HCT116 (cell line): Measurements from ENCODE around the gene ARHGEF17. TPM values are rescaled to one million over a fixed set of nuclear protein-coding genes. Genes with fewer than 3 reads are reported as not detected.

Experiments used
- ATAC-seq: fragments of 200-7000 bp; cut with Tn5 transposase; 2 replicates; pipeline ENCODE4 v1.9.1; 2020; ENCODE audit warnings: mild to moderate bottlenecking, moderate library complexity
- BruUV-seq: library from RNA; stranded (reverse); fragments of 400-500 nt; replicated peaks from 2 replicates; lab custom pipeline; 2021; lab: Mats Ljungman, UMichigan
- CTCF ChIA-PET: fragments of 300-600 bp; sonication (Branson Sonifier 250); formaldehyde crosslinking; loops from one replicate; lab custom pipeline; 2021; ENCODE audit warnings: antibody characterized with exemption; lab: Charles Lee
- POLR2A ChIA-PET: fragments of 300-600, 350-600 bp; sonication (Branson Sonifier 250); formaldehyde crosslinking; loops from one replicate; lab custom pipeline; 2021; ENCODE audit warnings: antibody characterized with exemption; lab: Charles Lee
- RAD21 ChIA-PET, 2 experiments: fragments of 300-600 bp; sonication (Branson Sonifier 250); formaldehyde crosslinking; loops; one replicate each; lab custom pipeline; 2023; ENCODE audit warnings: low total read pairs in 2 of 2; ENCODE audit not compliant: uncharacterized antibody in 2 of 2, unreplicated experiment in 2 of 2, low non-redundant PET in 1 of 2; lab: Charles Lee
- DNase-seq: peaks from one replicate; pipeline ENCODE4 v3.0.0-alpha.2; 2010; ENCODE audit warnings: low read depth, low spot score
- H2AFZ ChIP-seq: fragments of 200-600 bp; shearing (Covaris generic), sonication (generic); 2 replicates; pipeline ENCODE4 v1.6.1; 2017; ENCODE audit warnings: low read depth, mixed run types, mixed read lengths, antibody characterized with exemption, low read length; ENCODE audit not compliant: poor library complexity, severe bottlenecking
- H3K27ac ChIP-seq: 2 replicates; pipeline ENCODE4 v1.5.1; 2012; ENCODE audit warnings: low read depth, low read length
- H3K27me3 ChIP-seq: fragments of 200-600 bp; sonication (generic); 2 replicates; pipeline ENCODE4 v1.6.1; 2016; ENCODE audit warnings: mixed run types, low read length, mixed read lengths; ENCODE audit not compliant: insufficient read depth
- H3K36me3 ChIP-seq, 2 experiments: fragments of 200-500 bp in 1 of 2; fragments of 200-600 bp in 1 of 2; sonication (Bioruptor generic) in 1 of 2; sonication (generic) in 1 of 2; 2 replicates each; pipeline versions ENCODE4 v1.5.1 to v1.6.1; 2014 to 2016; ENCODE audit warnings: low read length in 2 of 2, inconsistent platforms in 1 of 2, mixed read lengths in 1 of 2, mixed run types in 1 of 2; ENCODE audit not compliant: insufficient read depth in 2 of 2, control insufficient read depth in 1 of 2
- H3K4me1 ChIP-seq, 2 experiments: fragments of 200-600 bp in 1 of 2; sonication (generic) in 1 of 2; 2 replicates each; pipeline versions ENCODE4 v1.5.1 to v1.6.1; 2012 to 2017; ENCODE audit warnings: low read length in 2 of 2, inconsistent platforms in 1 of 2, mild to moderate bottlenecking in 1 of 2, mixed read lengths in 1 of 2, mixed run types in 1 of 2, moderate library complexity in 1 of 2; ENCODE audit not compliant: insufficient read depth in 2 of 2, control insufficient read depth in 1 of 2
- H3K4me2 ChIP-seq: fragments of 200-600 bp; sonication (generic); 2 replicates; pipeline ENCODE4 v1.6.1; 2017; ENCODE audit warnings: mixed run types, low read length, mixed read lengths
- H3K4me3 ChIP-seq, 2 experiments: fragments of 200-600 bp in 1 of 2; sonication (generic) in 1 of 2; replicated peaks in 1 of 2; 2 replicates each; pipeline ENCODE4 v1.5.1; 2011 to 2016; ENCODE audit warnings: low read length in 2 of 2, control low read depth in 1 of 2, low read depth in 1 of 2, mild to moderate bottlenecking in 1 of 2, mixed read lengths in 1 of 2, mixed run types in 1 of 2
- H3K79me2 ChIP-seq: fragments of 200-600 bp; sonication (generic); 2 replicates; pipeline ENCODE4 v1.6.1; 2017; ENCODE audit warnings: mild to moderate bottlenecking, mixed run types, low read length, moderate library complexity, mixed read lengths; ENCODE audit not compliant: insufficient read depth
- H3K9ac ChIP-seq: fragments of 200-600 bp; sonication (generic); 2 replicates; pipeline ENCODE4 v1.6.1; 2016; ENCODE audit warnings: low read length, mixed read lengths
- H3K9me2 ChIP-seq: fragments of 200-600 bp; sonication (generic), shearing (Covaris generic); 2 replicates; pipeline ENCODE4 v1.6.1; 2017; ENCODE audit warnings: mixed run types, mild to moderate bottlenecking, moderate library complexity; ENCODE audit not compliant: insufficient read depth
- H3K9me3 ChIP-seq, 2 experiments: fragments of 200-500 bp in 1 of 2; fragments of 200-600 bp in 1 of 2; sonication (Bioruptor generic) in 1 of 2; sonication (generic) in 1 of 2; 2 replicates each; pipeline ENCODE4 v1.6.1; 2014 to 2017; ENCODE audit warnings: low read length in 2 of 2, mixed read lengths in 2 of 2, inconsistent platforms in 1 of 2, low read depth in 1 of 2, mild to moderate bottlenecking in 1 of 2, mixed run types in 1 of 2, moderate library complexity in 1 of 2; ENCODE audit not compliant: control insufficient read depth in 1 of 2, insufficient read depth in 1 of 2
- H4K20me1 ChIP-seq: fragments of 200-600 bp; sonication (generic), shearing (Covaris generic); 2 replicates; pipeline ENCODE4 v1.6.1; 2017; ENCODE audit warnings: mixed run types, mild to moderate bottlenecking, moderate library complexity; ENCODE audit not compliant: insufficient read depth
- CEBPB ChIP-seq: IDR thresholded peaks from 2 replicates; pipeline ENCODE4 v1.6.1; 2012; ENCODE audit warnings: low read depth
- EGR1 ChIP-seq: IDR thresholded peaks from 2 replicates; pipeline ENCODE4 v1.6.1; 2012; ENCODE audit warnings: low read depth
- EZH2phosphoT487 ChIP-seq: fragments of 200-600 bp; IDR thresholded peaks from 2 replicates; pipeline ENCODE4 v1.6.1; 2018; ENCODE audit warnings: antibody characterized with exemption, borderline replicate concordance
- POLR2AphosphoS5 ChIP-seq: IDR thresholded peaks from 2 replicates; pipeline ENCODE4 v1.6.1; 2011; ENCODE audit warnings: mild to moderate bottlenecking, low read depth, low read length, moderate library complexity
- TCF7L2 ChIP-seq: IDR thresholded peaks from 2 replicates; pipeline ENCODE4 v1.7.0; 2011; ENCODE audit warnings: borderline replicate concordance, inconsistent platforms; ENCODE audit not compliant: insufficient read depth, insufficient read length; ENCODE audit errors: extremely low read depth
- intact Hi-C: fragments of 100-400 bp; cut with micrococcal nuclease; formaldehyde crosslinking; loops from 2 replicates; pipeline ENCODE4 v1.10.0; 2022
- total RNA-seq: library from RNA; stranded (reverse); gene quantifications from one replicate; pipeline ENCODE4 v1.2.1, GENCODE V29; 2021; ENCODE audit not compliant: unreplicated experiment
- TF ChIP-seq, protein P1 (sequence below): IDR thresholded peaks from 2 replicates; pipeline ENCODE4 v1.6.1; 2012
- TF ChIP-seq, protein P2 (sequence below), 3 experiments: fragments of 200-600 bp in 1 of 3; sonication (generic) in 1 of 3; IDR thresholded peaks in 2 of 3; conservative IDR thresholded peaks in 1 of 3; 2 replicates each; pipeline ENCODE4 v1.5.1; 2012 to 2017; ENCODE audit warnings: low read depth in 2 of 3, low read length in 2 of 3, antibody characterized with exemption in 1 of 3, borderline replicate concordance in 1 of 3, control low read depth in 1 of 3, mild to moderate bottlenecking in 1 of 3, mixed read lengths in 1 of 3, mixed run types in 1 of 3, moderate library complexity in 1 of 3; ENCODE audit not compliant: insufficient read depth in 1 of 3
- TF ChIP-seq, protein P3 (sequence below): IDR thresholded peaks from 2 replicates; pipeline ENCODE4 v1.6.1; 2012; ENCODE audit warnings: low read depth

The ARHGEF17 gene
- total RNA-seq, 1 experiment from 2014 or later, result 18.2 TPM

DNA sequence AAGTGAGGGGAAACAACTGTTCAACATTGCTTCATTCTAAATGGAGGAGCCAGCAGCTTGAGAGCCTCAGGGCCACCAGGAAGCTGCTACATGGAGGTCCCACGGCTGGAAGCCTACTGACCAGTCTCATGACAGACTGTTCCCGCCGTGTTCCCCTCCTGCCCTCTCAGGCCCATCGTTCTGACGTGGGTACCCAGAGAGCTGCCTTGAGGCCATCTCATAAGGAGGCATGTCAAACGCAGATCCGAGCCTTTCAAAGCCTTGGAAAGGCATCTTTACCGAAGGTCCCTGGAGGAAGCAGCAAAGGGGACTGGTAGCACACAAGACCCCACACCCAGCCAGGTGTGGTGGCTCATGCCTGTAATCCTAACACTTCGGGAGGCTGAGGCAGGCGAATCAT lies 8.3 kb upstream of the ARHGEF17 start:
- CTCF ChIA-PET, result interaction anchor here (2.7 kb wide), 1 partner anchor 35 kb away, joined by 13 read pairs; no protein-coding TSS in a partner anchor
- no peak overlapping the region for H3K4me2 ChIP-seq
- no peaks in the 10 kb centered on the region for H3K9me3 ChIP-seq
- no peak overlapping the region for H3K9ac ChIP-seq
- H3K27ac ChIP-seq, result no peak overlapping the region
- no peaks in the 10 kb centered on the region for H3K79me2 ChIP-seq
- no peak for DNase-seq
- H3K9me2 ChIP-seq, result no peaks in the 10 kb centered on the region
- RAD21 ChIA-PET, result no interaction called here
- no peaks in the 10 kb centered on the region for H4K20me1 ChIP-seq
- H3K4me1 ChIP-seq, result peaks cover 0 to 7% of the 10 kb centered on the region in 2 experiments; a peak in 2 of 4 replicates
- intact Hi-C loops, result no loop called here
- no peaks in the 10 kb centered on the region for H3K36me3 ChIP-seq
- TF ChIP-seq CEBPB, result no peak
- TF ChIP-seq, protein P1, sequence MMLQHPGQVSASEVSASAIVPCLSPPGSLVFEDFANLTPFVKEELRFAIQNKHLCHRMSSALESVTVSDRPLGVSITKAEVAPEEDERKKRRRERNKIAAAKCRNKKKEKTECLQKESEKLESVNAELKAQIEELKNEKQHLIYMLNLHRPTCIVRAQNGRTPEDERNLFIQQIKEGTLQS, result no peak
- no peak for TF ChIP-seq POLR2AphosphoS5
- TF ChIP-seq EZH2phosphoT487, result no peak
- no peak for TF ChIP-seq EGR1
- TF ChIP-seq TCF7L2, result no peak
- TF ChIP-seq, all 23 proteins: peak for 0
- Histone ChIP-seq H3K4me3 (no peak overlapping the region), H3K27me3 (no peaks in the 10 kb centered on the region), H2AFZ (no peak overlapping the region)
- ATAC-seq, result no peak
- no TSS peak for BruUV-seq
- POLR2A ChIA-PET, result interaction anchor here (1.0 kb wide), 1 partner anchor 8 kb away, joined by 4 read pairs; no protein-coding TSS in a partner anchor

DNA sequence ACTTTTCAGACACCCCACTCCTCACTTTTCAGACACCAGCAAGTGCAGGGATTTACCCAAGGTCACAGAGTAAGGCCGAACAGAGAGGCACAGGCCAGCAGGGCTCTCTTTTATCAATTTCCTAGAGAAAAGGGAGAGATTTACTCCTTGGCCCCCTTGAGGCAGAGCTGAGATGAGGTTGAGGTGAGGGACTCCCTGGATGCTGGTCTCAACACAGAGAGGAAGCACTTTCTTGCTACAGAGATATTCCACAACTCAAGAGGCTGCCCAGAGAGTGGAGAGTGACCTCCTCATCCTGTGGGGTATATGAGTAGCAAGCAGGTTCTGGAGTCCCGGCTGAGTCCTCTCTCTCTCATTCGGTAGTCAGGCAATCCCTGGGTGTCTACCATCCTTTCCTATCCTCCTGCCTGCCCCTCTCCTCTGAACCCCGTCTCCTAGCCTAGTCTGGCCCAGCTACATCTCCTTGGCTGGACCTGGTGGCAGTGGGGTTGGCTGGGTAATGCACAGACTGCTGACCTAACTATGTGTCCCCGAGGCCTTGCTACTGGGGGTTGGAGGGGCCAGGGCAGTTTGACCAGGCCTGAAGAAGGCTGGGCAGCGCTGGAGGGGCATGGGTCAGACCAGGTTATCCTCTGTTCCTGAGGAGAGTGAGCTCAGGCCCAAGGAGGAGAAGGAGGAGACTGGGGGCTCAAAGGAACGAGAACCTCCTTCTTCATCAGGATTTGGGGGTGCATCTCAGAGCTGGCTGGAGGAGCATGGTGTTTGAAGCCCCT lies 1.8 kb upstream of the ARHGEF17 start:
- TF ChIP-seq, protein P2, sequence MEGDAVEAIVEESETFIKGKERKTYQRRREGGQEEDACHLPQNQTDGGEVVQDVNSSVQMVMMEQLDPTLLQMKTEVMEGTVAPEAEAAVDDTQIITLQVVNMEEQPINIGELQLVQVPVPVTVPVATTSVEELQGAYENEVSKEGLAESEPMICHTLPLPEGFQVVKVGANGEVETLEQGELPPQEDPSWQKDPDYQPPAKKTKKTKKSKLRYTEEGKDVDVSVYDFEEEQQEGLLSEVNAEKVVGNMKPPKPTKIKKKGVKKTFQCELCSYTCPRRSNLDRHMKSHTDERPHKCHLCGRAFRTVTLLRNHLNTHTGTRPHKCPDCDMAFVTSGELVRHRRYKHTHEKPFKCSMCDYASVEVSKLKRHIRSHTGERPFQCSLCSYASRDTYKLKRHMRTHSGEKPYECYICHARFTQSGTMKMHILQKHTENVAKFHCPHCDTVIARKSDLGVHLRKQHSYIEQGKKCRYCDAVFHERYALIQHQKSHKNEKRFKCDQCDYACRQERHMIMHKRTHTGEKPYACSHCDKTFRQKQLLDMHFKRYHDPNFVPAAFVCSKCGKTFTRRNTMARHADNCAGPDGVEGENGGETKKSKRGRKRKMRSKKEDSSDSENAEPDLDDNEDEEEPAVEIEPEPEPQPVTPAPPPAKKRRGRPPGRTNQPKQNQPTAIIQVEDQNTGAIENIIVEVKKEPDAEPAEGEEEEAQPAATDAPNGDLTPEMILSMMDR (IDR thresholded peaks at IDR 0.05 in 2 of 3, conservative IDR thresholded peaks at IDR 0.05 in 1 of 3; ENCODE audit: borderline replicate concordance in 1 of 3, insufficient read depth in 1 of 3, low read depth in 2 of 3, low read length in 2 of 3), result 0 out of 6 replicates have a peak, but pooled peaks of 2 of the 3 experiments have one; percentile 5 to 19
- TF ChIP-seq CEBPB, result no peak
- TF ChIP-seq, protein P3, sequence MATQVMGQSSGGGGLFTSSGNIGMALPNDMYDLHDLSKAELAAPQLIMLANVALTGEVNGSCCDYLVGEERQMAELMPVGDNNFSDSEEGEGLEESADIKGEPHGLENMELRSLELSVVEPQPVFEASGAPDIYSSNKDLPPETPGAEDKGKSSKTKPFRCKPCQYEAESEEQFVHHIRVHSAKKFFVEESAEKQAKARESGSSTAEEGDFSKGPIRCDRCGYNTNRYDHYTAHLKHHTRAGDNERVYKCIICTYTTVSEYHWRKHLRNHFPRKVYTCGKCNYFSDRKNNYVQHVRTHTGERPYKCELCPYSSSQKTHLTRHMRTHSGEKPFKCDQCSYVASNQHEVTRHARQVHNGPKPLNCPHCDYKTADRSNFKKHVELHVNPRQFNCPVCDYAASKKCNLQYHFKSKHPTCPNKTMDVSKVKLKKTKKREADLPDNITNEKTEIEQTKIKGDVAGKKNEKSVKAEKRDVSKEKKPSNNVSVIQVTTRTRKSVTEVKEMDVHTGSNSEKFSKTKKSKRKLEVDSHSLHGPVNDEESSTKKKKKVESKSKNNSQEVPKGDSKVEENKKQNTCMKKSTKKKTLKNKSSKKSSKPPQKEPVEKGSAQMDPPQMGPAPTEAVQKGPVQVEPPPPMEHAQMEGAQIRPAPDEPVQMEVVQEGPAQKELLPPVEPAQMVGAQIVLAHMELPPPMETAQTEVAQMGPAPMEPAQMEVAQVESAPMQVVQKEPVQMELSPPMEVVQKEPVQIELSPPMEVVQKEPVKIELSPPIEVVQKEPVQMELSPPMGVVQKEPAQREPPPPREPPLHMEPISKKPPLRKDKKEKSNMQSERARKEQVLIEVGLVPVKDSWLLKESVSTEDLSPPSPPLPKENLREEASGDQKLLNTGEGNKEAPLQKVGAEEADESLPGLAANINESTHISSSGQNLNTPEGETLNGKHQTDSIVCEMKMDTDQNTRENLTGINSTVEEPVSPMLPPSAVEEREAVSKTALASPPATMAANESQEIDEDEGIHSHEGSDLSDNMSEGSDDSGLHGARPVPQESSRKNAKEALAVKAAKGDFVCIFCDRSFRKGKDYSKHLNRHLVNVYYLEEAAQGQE, result no peak
- Histone ChIP-seq H2AFZ (no peak overlapping the region), H3K27me3 (no peaks in the 10 kb centered on the region), H3K79me2 (peaks cover 6% of the 10 kb centered on the region; the same call in 1 of the 2 replicates), H3K4me1 (peaks cover 13 to 34% of the 10 kb centered on the region in 2 experiments), H3K4me3 (no peak overlapping the region), H3K9ac (peak overlapping the region; percentile 52), H3K9me2 (no peaks in the 10 kb centered on the region), H3K36me3 (no peaks in the 10 kb centered on the region), H3K27ac (peak overlapping the region; percentile 49), H3K9me3 (no peaks in the 10 kb centered on the region), H4K20me1 (no peaks in the 10 kb centered on the region), H3K4me2 (peak overlapping the region; percentile 100)
- no peak for DNase-seq
- no TSS peak for BruUV-seq
- CTCF ChIA-PET, result interaction anchor here (0.9 to 5.6 kb wide), 12 partner anchors 8 to 320 kb away, joined by 3 to 77 read pairs (median 11); no protein-coding TSS in a partner anchor
- no peak for ATAC-seq
- POLR2A ChIA-PET, result interaction anchor here (1.0 kb wide), 1 partner anchor 9 kb away, joined by 4 read pairs; no protein-coding TSS in a partner anchor
- intact Hi-C loops, result loop anchor here (2.0 to 5.0 kb wide), 2 partner anchors 71 to 355 kb away; partner anchors contain the start of gene RELT
- RAD21 ChIA-PET, result interaction anchor here (0.6 to 2.1 kb wide), 5 partner anchors 24 to 164 kb away, joined by 3 to 12 read pairs (median 5); partner anchors contain the start of gene FCHSD2 (in 1 of the 2)
